BJ (cell line): ENCODE results near the gene TNMD. TPM values are rescaled to one million over a fixed set of nuclear protein-coding genes. Genes with fewer than 3 reads are reported as not detected.
A peak's percentile ranks its signal among the peaks of the same experiment; 100 is the strongest.

Source experiments
- CTCF ChIA-PET: fragments of 350-600 bp; formaldehyde crosslinking; extraction: SDS; loops from one replicate; lab custom pipeline; 2021; ENCODE audit warnings: antibody characterized with exemption, inconsistent platforms; lab: Yijun Ruan, JAX
- POLR2A ChIA-PET: fragments of 300-600 bp; sonication (Branson Sonifier 250); formaldehyde crosslinking; extraction: SDS; loops from one replicate; lab custom pipeline; 2021; ENCODE audit warnings: antibody characterized with exemption; lab: Charles Lee
- DNase-seq: peaks from one replicate; pipeline ENCODE4 v3.0.0-alpha.2; 2011; ENCODE audit warnings: low read depth
- H3K27me3 ChIP-seq: 2 replicates; pipeline ENCODE4 v1.6.0; 2011; ENCODE audit warnings: low read length; ENCODE audit not compliant: control insufficient read depth, insufficient read depth
- H3K36me3 ChIP-seq: 2 replicates; pipeline ENCODE4 v1.5.1; 2011; ENCODE audit warnings: low read length; ENCODE audit not compliant: control insufficient read depth, insufficient read depth
- H3K4me3 ChIP-seq: 2 replicates; pipeline ENCODE4 v1.5.1; 2011; ENCODE audit warnings: low read depth, mild to moderate bottlenecking, control low read depth, low read length
- polyA plus RNA-seq: library from polyadenylated mRNA; depleted of rRNA; stranded (reverse); fragments of >200 nt; gene quantifications from 2 replicates; pipeline ENCODE4 v1.2.3, GENCODE V29; 2011
- TF ChIP-seq, protein P1 (sequence below): IDR thresholded peaks from 2 replicates; pipeline ENCODE4 v1.5.1; 2011; ENCODE audit warnings: low read depth, mild to moderate bottlenecking, control low read depth, inconsistent platforms, low read length, moderate library complexity; ENCODE audit not compliant: insufficient read depth

The TNMD gene
- polyA plus RNA-seq, 1 experiment: not detected

DNA sequence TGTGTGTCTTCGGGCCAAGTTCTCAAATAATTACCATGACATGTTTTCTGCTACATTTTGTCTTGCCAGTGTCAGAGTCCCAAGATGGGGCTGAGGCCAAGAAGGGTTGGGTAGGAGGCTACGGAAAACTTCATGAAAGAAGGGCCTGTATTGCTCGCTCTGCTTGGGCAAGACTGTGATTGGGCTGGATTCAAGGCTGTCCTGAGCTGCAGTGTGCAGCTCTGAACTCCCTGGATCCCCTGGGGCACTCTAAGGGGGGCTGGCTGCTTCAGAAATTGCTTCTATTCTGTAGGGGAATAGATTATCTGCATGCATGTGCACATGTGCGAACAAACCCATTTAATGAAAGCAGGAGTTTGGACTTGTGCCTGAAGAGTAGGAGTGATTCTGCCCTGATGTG, 38.3 kb downstream of the TNMD start:
- no peak for DNase-seq
- Histone ChIP-seq H3K27me3 (no peaks in the 10 kb centered on the region), H3K36me3 (no peaks in the 10 kb centered on the region), H3K4me3 (no peak overlapping the region)
- TF ChIP-seq, protein P1, sequence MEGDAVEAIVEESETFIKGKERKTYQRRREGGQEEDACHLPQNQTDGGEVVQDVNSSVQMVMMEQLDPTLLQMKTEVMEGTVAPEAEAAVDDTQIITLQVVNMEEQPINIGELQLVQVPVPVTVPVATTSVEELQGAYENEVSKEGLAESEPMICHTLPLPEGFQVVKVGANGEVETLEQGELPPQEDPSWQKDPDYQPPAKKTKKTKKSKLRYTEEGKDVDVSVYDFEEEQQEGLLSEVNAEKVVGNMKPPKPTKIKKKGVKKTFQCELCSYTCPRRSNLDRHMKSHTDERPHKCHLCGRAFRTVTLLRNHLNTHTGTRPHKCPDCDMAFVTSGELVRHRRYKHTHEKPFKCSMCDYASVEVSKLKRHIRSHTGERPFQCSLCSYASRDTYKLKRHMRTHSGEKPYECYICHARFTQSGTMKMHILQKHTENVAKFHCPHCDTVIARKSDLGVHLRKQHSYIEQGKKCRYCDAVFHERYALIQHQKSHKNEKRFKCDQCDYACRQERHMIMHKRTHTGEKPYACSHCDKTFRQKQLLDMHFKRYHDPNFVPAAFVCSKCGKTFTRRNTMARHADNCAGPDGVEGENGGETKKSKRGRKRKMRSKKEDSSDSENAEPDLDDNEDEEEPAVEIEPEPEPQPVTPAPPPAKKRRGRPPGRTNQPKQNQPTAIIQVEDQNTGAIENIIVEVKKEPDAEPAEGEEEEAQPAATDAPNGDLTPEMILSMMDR: no peak
- ChIA-PET POLR2A (no interaction called here), CTCF (no interaction called here)

DNA sequence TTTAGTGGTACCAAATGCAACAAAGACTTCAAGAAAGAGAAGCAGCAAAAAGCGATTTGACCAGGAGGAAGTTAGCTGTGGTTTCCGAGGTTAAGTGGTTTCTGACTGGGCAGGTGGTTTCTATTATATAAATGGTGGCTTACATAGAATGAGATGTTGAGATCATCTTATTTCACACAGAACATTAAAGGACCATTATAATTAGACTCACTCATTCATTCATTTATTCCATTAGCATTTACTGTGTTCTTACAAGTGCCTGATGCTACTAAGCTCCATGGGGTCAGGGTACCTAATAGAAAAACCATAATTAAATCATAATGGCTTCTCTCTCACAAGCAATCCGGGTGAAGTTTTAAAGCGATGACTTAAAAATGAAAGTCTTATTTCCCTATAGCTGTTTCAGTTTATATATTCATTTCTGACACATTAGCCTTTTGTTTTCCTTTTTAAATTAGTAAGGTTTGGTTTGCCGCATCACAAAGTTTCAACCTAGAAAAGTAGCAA, 41.3 kb downstream of the TNMD start:
- no peak for DNase-seq
- Histone ChIP-seq H3K27me3 (no peaks in the 10 kb centered on the region), H3K36me3 (no peaks in the 10 kb centered on the region), H3K4me3 (no peak overlapping the region)
- ChIA-PET POLR2A (no interaction called here), CTCF (interaction anchor here (1.1 to 1.6 kb wide), 2 partner anchors 10 to 11 kb away, joined by 4 to 5 read pairs; partner anchors contain the start of gene TSPAN6)
- TF ChIP-seq, protein P1: no peak

DNA sequence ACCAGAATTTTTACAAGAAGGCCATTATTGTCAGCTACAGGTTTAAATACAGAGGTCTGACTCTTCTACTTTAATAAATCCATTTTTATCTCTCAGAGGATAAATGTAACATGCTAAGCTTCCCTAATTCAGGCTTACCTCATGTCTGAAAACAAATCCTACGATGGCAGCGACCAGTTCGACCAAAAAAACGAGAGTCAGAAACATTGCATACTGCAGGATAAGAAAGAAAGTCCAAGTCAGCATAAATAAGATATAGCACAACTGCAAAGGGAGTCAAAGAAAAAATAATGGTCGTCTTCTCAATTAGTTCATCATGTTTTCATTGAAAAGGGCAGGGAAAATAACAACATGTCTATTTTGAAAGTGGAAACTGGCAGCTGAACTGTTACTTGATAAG, 50.3 kb downstream of the TNMD start:
- DNase-seq: no peak
- ChIA-PET POLR2A (no interaction called here), CTCF (interaction anchor here (1.0 kb wide), 1 partner anchor 8 kb away, joined by 4 read pairs; no protein-coding TSS in a partner anchor)
- TF ChIP-seq, protein P1: no peak
- Histone ChIP-seq H3K4me3 (no peak overlapping the region), H3K36me3 (no peaks in the 10 kb centered on the region), H3K27me3 (no peaks in the 10 kb centered on the region)

DNA sequence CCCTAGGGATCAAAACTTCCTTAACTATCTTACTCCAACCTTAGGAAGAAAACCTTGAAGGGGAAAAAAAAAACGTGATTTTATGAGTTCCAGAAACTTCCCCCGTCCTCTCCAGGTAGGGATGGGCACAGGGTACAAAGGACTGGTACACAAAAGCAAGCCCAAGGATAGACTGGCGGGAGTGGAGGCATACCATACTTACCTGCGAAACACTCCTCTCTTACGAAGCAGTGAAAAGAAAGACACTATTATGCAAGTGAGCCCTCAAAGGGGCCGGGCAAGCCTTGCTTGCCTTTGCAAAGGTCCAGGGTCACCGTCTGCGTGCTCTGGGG, 51.2 kb downstream of the TNMD start:
- POLR2A ChIA-PET: interaction anchor here (2.0 kb wide), 1 partner anchor 14 kb away, joined by 9 read pairs; no protein-coding TSS in a partner anchor
- TF ChIP-seq, protein P1: no peak
- CTCF ChIA-PET: interaction anchor here (0.7 to 2.6 kb wide), 8 partner anchors 9 to 130 kb away, joined by 3 to 18 read pairs (median 4); no protein-coding TSS in a partner anchor
- Histone ChIP-seq H3K36me3 (no peaks in the 10 kb centered on the region), H3K4me3 (peak overlapping the region; percentile 68), H3K27me3 (no peaks in the 10 kb centered on the region)
- no peak for DNase-seq

DNA sequence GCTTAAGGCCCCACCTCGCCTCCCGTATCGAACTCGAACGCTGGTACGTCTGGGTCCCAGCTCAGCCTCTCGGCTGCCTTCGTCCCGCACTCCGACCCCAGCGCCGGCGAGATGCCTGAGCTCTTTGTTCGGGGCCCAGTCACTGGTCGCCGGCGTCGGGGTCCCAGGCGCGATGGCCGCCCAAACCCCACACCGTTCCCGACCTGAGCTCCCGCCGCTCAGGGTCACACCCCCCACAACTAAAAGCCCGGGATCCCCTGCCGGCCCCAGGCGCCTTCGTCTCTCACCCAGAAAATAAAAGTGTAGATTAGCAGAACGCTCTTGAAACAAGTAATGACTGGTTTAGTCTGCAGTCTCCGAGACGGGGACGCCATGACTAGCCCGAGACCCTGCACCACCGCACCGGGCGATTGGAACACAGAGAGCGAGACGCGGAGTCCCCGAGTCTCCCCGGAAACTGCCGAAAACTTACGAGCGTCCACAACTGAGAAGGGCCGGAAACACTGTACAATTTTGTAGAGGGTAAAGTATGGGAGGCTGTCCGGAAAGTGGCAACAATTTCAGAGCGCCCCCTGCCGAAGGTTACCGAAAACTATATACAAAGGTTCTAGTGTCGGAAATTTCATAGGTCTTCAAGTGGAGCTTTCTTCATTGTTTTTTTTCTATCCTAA, 51.7 kb downstream of the TNMD start, which contains the start of gene TSPAN6:
Gene TSPAN6 (minus strand): TSS at position 486 of the 671 bp plus-strand sequence. CDS start 112 bp downstream, at position 374.
- Histone ChIP-seq H3K27me3 (no peaks in the 10 kb centered on the region), H3K4me3 (peak within 1 kb of the TSS; percentile 68), H3K36me3 (no peaks in the 10 kb centered on the region)
- TF ChIP-seq, protein P1: peak; percentile 61
- ChIA-PET CTCF (interaction anchor here (0.7 to 2.6 kb wide), 14 partner anchors 9 to 134 kb away, joined by 3 to 18 read pairs (median 4); no protein-coding TSS in a partner anchor), POLR2A (interaction anchor here (2.0 kb wide), 1 partner anchor 13 kb away, joined by 9 read pairs; no protein-coding TSS in a partner anchor)
- DNase-seq: peak; percentile 50
